Measurements from ENCODE around the gene FGGY.

The FGGY gene

DNA sequence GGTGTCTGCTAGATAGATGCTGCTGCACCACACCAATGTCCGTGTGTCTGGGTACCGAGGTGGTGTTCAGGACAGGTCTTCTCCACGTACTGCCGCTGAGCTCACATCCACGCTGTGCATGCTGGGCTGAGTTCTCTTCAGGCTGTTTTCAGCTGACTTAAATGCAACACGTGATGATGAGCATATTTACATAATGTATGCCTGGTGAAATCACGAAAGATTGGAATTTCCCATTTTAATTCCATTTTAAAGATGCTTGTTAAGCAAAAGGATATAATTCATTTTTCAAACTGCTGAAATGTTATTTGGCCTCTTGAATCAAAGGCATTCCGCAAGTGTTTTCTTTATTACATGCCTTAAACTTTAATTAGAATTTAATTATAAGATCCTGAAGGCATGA lies 107.9 kb downstream of the FGGY start:
- ATAC-seq (ENCODE audit: insufficient read depth, low read depth) (no peak), DNase-seq (no peak)
- Histone ChIP-seq H3K4me3 (ENCODE audit: low read depth in 1 of 2, low read length in 2 of 2) (no peak overlapping the region), H3K27me3 (ENCODE audit: insufficient read depth, low read length, poor library complexity) (no peaks in the 10 kb centered on the region), H3K36me3 (ENCODE audit: insufficient read depth, low read length) (no peaks in the 10 kb centered on the region), H2AFZ (ENCODE audit: low read depth, low read length) (no peak overlapping the region), H3K79me2 (ENCODE audit: insufficient read depth, low read length) (no peaks in the 10 kb centered on the region), H4K20me1 (ENCODE audit: insufficient read depth, low read length) (no peaks in the 10 kb centered on the region), H3K9ac (ENCODE audit: low read depth, low read length) (no peak overlapping the region), H3K4me2 (ENCODE audit: insufficient read depth, low read length) (no peak overlapping the region), H3K4me1 (ENCODE audit: insufficient read depth, low read length) (no peaks in the 10 kb centered on the region), H3K27ac (ENCODE audit: low read length) (no peak overlapping the region), H3K9me3 (ENCODE audit: insufficient read depth, low read length, severe bottlenecking) (no peaks in the 10 kb centered on the region)
- TF ChIP-seq, protein P1, sequence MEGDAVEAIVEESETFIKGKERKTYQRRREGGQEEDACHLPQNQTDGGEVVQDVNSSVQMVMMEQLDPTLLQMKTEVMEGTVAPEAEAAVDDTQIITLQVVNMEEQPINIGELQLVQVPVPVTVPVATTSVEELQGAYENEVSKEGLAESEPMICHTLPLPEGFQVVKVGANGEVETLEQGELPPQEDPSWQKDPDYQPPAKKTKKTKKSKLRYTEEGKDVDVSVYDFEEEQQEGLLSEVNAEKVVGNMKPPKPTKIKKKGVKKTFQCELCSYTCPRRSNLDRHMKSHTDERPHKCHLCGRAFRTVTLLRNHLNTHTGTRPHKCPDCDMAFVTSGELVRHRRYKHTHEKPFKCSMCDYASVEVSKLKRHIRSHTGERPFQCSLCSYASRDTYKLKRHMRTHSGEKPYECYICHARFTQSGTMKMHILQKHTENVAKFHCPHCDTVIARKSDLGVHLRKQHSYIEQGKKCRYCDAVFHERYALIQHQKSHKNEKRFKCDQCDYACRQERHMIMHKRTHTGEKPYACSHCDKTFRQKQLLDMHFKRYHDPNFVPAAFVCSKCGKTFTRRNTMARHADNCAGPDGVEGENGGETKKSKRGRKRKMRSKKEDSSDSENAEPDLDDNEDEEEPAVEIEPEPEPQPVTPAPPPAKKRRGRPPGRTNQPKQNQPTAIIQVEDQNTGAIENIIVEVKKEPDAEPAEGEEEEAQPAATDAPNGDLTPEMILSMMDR (IDR thresholded peaks at IDR 0.05; ENCODE audit: borderline replicate concordance, extremely low read depth, low read length, poor library complexity, severe bottlenecking), result no peak
- no peak for TF ChIP-seq EZH2 (IDR thresholded peaks at IDR 0.05; ENCODE audit: borderline replicate concordance, low read depth, low read length, severe bottlenecking)

DNA sequence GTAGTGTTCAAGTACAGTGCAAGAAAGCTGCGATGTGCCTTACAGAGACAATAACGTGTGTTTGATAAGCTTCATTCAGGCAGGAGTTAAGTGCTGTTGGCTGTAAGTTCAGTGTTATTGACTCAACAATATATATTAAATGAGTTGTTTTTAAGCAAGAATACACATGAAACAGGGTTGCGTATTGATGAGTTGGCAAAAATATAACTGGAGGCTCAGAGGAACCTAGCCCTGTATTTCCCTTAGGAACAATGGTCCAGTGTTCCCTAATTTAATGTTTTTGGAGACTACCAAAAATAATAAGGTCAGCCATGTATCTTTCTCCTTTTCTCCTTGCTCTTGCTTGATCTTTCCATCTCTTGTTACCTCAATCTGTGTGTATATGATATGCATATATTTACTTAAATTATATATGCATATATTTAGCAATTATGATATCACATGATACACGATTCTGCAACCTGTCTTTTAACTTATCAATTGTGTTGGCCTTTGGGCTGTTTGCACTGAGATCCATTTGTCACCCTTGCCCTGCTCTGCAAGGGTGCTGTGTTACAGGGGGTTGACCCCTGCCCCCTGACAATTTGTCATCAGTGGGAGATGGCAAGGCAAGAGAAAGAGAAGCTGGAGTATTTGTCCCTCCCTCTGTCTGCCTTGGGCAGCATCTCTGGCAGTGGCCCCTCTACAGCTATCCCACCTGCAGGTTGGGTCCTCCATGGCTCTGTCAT lies 109.7 kb downstream of the FGGY start:
- ATAC-seq (ENCODE audit: insufficient read depth, low read depth) (no peak), DNase-seq (no peak)
- H2AFZ ChIP-seq (ENCODE audit: low read depth, low read length), result no peak overlapping the region
- TF ChIP-seq, protein P1 (IDR thresholded peaks at IDR 0.05; ENCODE audit: borderline replicate concordance, extremely low read depth, low read length, poor library complexity, severe bottlenecking), result no peak
- TF ChIP-seq EZH2 (IDR thresholded peaks at IDR 0.05; ENCODE audit: borderline replicate concordance, low read depth, low read length, severe bottlenecking), result no peak
- H3K79me2 ChIP-seq (ENCODE audit: insufficient read depth, low read length), result no peaks in the 10 kb centered on the region
- H3K9me3 ChIP-seq (ENCODE audit: insufficient read depth, low read length, severe bottlenecking), result no peaks in the 10 kb centered on the region
- H3K4me1 ChIP-seq (ENCODE audit: insufficient read depth, low read length), result no peaks in the 10 kb centered on the region
- H4K20me1 ChIP-seq (ENCODE audit: insufficient read depth, low read length), result no peaks in the 10 kb centered on the region
- no peaks in the 10 kb centered on the region for H3K27me3 ChIP-seq (ENCODE audit: insufficient read depth, low read length, poor library complexity)
- H3K4me3 ChIP-seq (ENCODE audit: low read depth in 1 of 2, low read length in 2 of 2), result no peak overlapping the region
- H3K9ac ChIP-seq (ENCODE audit: low read depth, low read length), result no peak overlapping the region
- H3K27ac ChIP-seq (ENCODE audit: low read length), result no peak overlapping the region
- no peaks in the 10 kb centered on the region for H3K36me3 ChIP-seq (ENCODE audit: insufficient read depth, low read length)
- no peak overlapping the region for H3K4me2 ChIP-seq (ENCODE audit: insufficient read depth, low read length)

DNA sequence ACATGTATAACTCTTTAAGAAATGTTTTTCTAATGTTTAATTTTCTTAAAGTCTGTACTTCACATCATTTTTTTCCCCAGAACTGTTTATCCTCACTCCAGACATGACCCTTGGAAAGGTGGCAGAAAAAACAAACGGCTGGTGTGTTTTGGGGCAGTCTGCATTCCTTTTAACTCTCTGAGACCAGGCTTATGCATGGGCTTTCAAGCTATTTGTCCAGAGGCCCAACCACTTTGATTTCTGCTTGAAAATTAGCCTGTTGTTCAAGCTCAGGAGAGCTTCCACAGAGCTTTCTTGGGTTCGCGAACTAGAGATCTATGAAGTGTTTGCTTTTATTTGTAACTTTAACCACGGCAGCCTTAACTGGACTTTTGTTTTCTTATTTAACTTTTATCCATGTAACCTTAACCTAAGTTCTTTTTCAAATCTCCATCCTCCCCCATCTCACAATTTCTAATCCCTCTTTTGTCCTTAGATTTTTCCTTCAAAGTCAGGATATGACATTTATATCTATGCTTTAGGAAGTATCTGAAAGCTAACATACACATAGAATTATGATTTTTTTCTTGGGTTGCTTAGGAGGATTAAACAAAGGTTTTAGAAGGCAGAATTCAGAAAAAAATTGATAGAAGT lies 111.8 kb downstream of the FGGY start:
- ATAC-seq (ENCODE audit: insufficient read depth, low read depth), result no peak

More for the DNA sequence above, 111.8 kb downstream of the FGGY start:
- no peak overlapping the region for H3K27ac ChIP-seq (ENCODE audit: low read length)
- H3K79me2 ChIP-seq (ENCODE audit: insufficient read depth, low read length), result no peaks in the 10 kb centered on the region
- no peaks in the 10 kb centered on the region for H3K36me3 ChIP-seq (ENCODE audit: insufficient read depth, low read length)
- no peak overlapping the region for H3K4me3 ChIP-seq (ENCODE audit: low read depth in 1 of 2, low read length in 2 of 2)
- no peak overlapping the region for H3K4me2 ChIP-seq (ENCODE audit: insufficient read depth, low read length)
- TF ChIP-seq EZH2 (IDR thresholded peaks at IDR 0.05; ENCODE audit: borderline replicate concordance, low read depth, low read length, severe bottlenecking), result no peak
- TF ChIP-seq, protein P1 (IDR thresholded peaks at IDR 0.05; ENCODE audit: borderline replicate concordance, extremely low read depth, low read length, poor library complexity, severe bottlenecking), result no peak
- no peaks in the 10 kb centered on the region for H4K20me1 ChIP-seq (ENCODE audit: insufficient read depth, low read length)
- no peaks in the 10 kb centered on the region for H3K4me1 ChIP-seq (ENCODE audit: insufficient read depth, low read length)
- no peaks in the 10 kb centered on the region for H3K9me3 ChIP-seq (ENCODE audit: insufficient read depth, low read length, severe bottlenecking)
- H2AFZ ChIP-seq (ENCODE audit: low read depth, low read length), result no peak overlapping the region
- DNase-seq, result no peak
- H3K27me3 ChIP-seq (ENCODE audit: insufficient read depth, low read length, poor library complexity), result no peaks in the 10 kb centered on the region
- no peak overlapping the region for H3K9ac ChIP-seq (ENCODE audit: low read depth, low read length)

Measured in DND-41 (cell line).